Erythroblast (primary cell): ENCODE data around the gene FBXO41.

Experiments
- DNase-seq, 2 experiments: peaks; one replicate each; lab custom pipeline; 2025; lab: John Stamatoyannopoulos, UW
- GATA1 ChIP-seq: IDR thresholded peaks from 2 replicates; pipeline ENCODE4 v1.6.1; 2011; ENCODE audit warnings: low read depth, mild to moderate bottlenecking, control low read depth, low read length, moderate library complexity
- POLR2A ChIP-seq: IDR thresholded peaks from 2 replicates; pipeline ENCODE4 v1.6.1; 2011; ENCODE audit warnings: mild to moderate bottlenecking, low read length

Gene FBXO41

DNA sequence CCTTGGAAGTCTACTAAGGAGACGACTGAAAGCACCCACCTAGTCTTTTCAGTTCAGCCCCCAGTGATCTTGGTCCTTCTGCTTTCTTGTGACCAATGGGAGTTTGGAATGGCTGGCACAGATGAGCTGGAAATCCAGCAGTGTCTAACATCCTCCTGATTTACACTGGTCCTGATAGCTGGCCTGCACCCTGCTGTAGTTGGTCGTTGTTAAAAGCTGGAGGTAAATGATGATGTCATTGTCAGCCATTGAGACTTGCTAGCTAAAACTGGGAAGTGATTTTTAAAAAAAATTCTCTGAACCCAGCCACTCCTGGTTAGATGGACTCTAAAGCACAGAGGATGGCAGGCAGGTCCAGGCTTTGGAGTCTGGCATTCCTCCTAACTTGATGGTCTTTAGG is 30.9 kb downstream of the FBXO41 start:
- no peak for DNase-seq
- TF ChIP-seq POLR2A: no peak
- TF ChIP-seq GATA1: no peak

DNA sequence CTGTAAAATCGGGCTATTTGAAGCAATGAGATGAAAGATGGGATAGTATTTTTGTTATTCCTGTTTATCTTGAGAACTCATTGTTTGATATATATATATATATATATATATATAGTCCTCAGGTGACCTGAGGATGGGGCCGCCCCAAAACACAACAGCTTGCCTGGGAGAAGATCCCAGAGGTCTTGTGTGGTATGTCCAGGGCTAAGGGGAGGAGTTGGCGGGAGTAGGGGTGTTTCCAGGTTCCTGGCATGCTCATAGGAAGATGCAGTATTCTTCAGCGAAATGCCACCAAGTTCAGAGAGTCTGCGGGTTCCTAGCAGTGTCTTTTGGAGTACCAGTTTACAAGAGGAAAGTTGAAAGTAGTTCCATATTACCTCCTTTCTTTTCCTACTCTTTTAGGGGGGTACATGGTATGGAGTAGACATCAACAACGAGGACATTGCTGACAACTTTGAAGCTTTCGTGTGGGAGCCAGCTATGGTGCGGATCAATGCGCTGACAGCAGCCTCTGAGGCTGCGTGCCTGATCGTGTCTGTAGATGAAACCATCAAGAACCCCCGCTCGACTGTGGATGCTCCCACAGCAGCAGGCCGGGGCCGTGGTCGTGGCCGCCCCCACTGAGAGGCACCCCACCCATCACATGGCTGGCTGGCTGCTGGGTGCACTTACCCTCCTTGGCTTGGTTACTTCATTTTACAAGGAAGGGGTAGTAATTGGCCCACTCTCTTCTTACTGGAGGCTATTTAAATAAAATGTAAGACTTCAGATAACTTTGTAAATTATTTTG is 31.8 kb downstream of the FBXO41 start:
- no peak for DNase-seq
- TF ChIP-seq POLR2A: no peak
- no peak for TF ChIP-seq GATA1

DNA sequence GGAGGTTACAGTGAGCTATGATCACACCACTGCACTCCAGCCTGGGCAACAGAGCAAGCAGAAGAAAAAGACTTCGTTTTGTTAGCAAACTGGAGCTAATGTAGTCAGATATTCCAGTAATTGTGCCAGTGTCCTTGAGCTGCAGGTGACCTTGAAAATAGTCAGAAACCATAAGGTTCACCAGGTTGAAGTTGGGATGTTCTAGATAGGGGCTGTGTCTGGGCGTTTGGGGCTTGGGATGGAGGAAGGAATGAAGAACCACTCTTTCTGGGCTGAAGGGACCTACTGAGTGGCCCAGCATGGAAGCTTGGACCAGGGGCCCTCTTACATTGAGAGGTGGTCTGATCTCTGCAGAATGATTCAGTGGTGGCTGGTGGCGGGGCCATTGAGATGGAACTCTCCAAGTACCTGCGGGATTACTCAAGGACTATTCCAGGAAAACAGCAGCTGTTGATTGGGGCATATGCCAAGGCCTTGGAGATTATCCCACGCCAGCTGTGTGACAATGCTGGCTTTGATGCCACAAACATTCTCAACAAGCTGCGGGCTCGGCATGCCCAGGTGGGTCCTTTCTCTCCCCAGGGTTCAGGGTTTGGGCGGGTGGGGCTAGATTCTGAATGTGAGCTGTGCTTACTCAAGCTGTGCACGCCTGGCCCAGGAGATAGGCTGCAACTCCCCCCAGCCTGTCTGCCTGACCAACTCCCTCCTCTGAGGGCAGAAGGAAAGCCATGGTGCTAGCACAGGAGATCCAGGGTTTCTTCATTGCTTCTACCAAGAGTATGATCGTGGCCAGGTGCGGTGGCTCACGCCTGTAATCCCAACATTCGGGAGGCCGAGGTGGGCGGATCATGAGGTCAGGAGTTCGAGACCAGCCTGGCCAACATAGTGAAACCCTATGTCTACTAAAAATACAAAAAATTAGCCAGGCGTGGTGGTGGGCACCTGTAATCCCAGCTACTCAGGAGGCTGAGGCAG is 33.1 kb downstream of the FBXO41 start:
- no peak for TF ChIP-seq POLR2A
- TF ChIP-seq GATA1: no peak

DNA sequence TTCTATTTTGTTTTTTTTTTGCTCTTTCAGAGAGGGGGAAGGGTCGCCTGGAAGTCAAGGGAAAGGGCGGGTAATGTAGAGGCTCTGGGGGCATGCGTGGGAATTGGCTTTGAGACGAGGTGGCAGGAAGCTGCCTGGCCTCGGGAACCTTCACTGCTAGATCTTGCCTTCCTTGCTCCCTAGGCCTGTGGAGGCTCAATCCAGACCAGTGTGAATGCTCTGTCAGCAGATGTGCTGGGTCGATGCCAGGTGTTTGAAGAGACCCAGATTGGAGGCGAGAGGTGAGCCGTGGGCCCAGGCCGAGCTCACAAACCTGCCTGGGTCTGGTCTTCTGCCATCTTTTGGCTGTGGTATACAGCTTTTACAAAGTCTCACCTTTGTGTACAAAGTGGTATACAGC is 34.6 kb downstream of the FBXO41 start:
- TF ChIP-seq POLR2A (no peak), GATA1 (no peak)
- DNase-seq: no peak

More for the DNA sequence above, 33.1 kb downstream of the FBXO41 start:
- no peak for DNase-seq

DNA sequence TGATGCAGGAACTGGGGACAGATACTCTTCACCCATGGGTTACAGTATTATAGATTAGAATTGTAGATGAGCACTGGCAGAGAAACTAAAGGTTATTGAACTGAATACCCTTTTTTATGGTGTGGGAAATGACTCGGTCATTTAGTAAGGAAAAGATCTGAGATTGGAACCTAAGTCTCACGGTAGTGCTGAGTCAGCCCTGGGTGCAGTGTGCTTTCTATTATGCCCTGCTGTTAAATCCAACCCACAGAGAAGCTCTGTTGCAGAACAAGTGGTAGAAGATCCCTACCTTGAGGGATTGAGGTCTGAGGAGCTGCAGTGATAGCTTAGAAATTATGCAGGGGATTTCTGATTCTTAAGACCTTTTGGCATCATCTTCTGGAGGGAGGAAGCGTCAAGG is 37.4 kb downstream of the FBXO41 start:
- DNase-seq: peak in 1 of 2 experiments; percentile 25
- TF ChIP-seq POLR2A: no peak
- TF ChIP-seq GATA1: no peak

DNA sequence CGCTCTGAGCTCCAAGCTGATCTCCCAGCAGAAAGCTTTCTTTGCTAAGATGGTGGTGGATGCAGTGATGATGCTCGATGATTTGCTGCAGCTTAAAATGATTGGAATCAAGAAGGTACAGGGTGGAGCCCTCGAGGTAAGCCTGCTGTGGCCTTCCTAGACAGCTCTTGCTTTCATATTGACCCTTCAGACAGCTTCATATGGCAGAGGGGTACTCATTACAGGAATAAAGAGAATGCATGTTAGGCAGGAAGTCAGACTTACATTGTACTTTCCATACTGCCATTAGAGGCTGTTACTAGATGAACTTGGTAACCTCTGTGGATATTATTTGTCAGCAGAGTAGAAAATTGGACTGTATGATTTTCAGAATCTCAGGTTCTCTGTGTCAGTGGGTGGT is 39.7 kb downstream of the FBXO41 start:
- DNase-seq: no peak
- TF ChIP-seq GATA1 (no peak), POLR2A (no peak)

DNA sequence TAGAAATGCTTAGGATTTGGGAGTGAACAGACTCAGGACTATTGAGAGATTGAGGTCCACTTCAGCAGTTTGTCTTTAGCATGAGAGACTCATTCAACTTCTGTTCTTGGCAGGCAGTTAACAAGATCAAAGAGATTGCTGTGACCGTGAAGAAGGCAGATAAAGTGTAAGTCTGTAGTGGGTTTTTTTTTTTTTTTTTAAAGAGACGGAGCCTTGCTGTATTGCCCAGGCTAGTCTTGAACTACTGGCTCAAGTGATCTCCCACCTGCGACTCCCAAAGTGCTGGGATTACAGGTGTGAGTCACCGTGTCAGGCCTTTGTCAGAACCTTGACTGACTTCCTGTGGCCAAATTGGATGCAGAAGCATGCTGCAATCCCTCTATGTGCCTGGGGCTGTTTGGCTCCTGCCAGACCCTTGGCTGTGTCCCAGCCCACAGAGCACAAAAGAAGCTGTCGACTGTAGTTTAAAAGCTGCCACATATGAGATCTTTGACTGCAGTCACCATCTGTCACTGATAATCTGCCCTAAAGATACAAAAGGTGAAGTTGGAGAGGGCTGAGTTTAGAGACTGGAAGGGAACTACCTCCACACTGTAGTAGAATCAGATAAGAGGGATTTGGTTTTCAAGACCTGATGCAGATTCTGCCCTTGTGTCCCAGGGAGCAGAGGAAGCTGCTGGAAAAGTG is 40.3 kb downstream of the FBXO41 start:
- DNase-seq: peak; percentile 33 to 71

DNA sequence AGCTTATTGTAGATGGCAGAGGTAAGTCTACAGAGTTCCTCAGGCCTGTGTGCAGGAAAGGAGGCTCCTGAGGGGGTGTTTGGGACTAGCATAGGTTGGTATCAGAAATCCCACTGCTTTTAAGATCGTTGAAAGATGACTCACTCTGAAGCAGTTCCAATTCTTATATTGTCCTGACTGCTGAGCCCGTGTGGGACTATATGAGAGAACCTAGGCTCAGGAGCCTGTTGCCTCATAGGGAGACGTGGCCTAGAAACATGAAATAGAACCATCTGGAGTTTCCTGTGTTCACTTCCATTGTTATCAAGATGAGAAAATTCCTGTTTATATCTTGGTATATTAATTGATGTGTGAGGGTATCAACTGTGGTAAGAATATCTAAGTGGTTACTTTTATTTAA is 44.5 kb downstream of the FBXO41 start:
- no peak for DNase-seq
- no peak for TF ChIP-seq GATA1
- no peak for TF ChIP-seq POLR2A

More for the DNA sequence above, 40.3 kb downstream of the FBXO41 start:
- no peak for TF ChIP-seq POLR2A
- no peak for TF ChIP-seq GATA1

DNA sequence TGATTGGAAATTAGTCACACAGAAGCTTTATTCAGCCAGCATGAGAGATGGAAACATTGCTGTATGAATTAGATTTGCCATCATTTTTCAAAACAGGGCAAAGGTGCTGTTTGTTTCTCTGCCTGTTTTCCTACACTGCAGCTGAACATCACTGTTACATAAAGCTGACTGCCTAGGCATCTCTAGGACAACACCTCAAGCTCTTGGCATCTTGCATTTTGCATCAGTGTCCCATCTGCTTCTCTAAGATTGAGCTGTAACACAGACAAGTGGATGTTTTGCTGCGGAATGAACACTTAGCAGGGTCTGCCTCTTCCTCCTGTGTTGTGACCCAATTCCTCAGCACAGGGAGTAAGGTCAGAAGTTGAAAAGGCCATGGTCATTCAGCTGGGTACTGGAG is 45.3 kb downstream of the FBXO41 start:
- no peak for TF ChIP-seq GATA1
- no peak for TF ChIP-seq POLR2A

DNA sequence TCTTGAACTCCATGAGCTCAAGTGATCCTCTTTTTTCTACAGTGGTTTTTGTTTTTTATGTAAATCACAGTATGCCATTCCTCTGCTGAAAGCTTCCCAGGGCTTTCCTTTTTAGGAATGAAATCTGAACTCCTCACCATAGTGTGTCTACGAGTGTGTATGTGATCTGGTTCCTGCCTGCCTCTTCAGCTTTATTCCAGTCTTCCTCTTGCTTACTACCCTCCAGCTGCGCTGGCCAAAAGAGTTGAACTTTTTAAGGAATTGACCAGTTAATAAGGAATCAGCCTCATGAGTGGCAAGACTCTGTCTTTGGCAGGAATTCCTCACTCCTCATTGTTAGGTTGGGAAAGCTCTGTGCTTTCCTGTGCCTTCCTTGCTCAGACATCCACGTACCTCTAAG is 46.1 kb downstream of the FBXO41 start:
- TF ChIP-seq POLR2A: no peak
- TF ChIP-seq GATA1: no peak
- DNase-seq: no peak

More for the DNA sequence above, 45.3 kb downstream of the FBXO41 start:
- no peak for DNase-seq

DNA sequence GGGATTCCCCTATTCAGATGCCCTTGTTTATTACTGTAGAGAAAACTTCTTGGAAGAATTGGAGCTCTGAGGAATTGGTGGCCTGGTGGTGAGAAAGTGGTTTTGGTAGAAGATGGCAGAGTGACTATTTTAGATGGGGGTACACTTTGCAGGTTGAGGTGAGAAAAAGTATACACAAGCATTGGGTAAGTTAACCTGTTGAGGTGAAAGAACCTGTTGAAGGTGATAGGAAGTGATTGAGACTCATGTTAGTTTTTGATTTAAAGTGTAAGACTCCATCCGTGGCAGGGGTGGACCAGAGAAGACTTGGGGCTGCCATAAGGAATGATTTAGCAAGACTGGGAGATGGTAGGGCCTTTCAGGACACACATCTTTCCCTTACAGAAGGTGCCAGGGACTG is 47.1 kb downstream of the FBXO41 start:
- no peak for DNase-seq

DNA sequence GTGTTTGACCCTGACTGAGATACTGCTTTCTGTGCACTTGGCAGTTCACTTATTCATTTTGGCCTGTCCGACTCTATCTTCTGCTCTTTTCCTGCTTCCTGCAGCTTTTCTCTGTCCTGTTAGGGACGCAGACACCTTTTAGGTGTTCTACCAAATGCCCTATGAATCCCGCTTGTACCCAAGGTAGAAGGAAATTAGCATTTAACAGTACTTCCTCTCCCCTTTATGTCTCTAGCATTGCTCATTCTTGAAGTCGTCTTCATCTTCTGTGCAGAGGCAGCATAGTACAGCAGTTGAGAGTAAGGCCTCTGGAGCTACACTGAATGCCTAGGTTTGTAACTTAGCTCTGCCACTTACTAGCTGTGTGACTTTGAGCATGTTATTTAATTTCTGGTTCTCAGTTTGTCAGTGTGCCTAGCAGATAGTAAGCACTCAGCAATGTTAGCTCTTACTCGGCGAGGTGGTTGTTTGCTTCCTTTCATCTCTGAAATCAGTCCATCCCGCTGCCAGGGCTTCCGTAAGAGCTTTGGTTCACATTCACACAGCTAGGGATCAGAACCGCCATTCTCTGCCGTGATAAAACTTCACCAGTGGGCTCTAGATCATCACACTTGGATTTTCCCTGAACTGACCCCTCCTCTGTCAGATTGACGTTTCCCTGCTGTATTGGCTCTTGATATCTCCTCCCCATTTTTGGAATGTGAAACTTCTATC is 48.8 kb downstream of the FBXO41 start:
- DNase-seq: peak in 1 of 2 experiments; percentile 34
- TF ChIP-seq POLR2A: no peak
- no peak for TF ChIP-seq GATA1

More for the DNA sequence above, 47.1 kb downstream of the FBXO41 start:
- TF ChIP-seq GATA1 (no peak), POLR2A (no peak)
